Activated CD4-positive, CD25-positive, alpha-beta regulatory T cell treated with anti-CD3 and anti-CD28 coated beads, Interleukin-2, amount 50 U/mL, for 24 hours (primary cell): ENCODE data around the gene WHRN.

Source experiments
- ATAC-seq, 2 donors: fragments of 150-1000 bp; cut with Tn5 transposase; one replicate each; pipeline ENCODE4 v1.10.0; 2021; ENCODE audit warnings: mild to moderate bottlenecking in 1 of 2, moderate library complexity in 1 of 2

WHRN gene

DNA sequence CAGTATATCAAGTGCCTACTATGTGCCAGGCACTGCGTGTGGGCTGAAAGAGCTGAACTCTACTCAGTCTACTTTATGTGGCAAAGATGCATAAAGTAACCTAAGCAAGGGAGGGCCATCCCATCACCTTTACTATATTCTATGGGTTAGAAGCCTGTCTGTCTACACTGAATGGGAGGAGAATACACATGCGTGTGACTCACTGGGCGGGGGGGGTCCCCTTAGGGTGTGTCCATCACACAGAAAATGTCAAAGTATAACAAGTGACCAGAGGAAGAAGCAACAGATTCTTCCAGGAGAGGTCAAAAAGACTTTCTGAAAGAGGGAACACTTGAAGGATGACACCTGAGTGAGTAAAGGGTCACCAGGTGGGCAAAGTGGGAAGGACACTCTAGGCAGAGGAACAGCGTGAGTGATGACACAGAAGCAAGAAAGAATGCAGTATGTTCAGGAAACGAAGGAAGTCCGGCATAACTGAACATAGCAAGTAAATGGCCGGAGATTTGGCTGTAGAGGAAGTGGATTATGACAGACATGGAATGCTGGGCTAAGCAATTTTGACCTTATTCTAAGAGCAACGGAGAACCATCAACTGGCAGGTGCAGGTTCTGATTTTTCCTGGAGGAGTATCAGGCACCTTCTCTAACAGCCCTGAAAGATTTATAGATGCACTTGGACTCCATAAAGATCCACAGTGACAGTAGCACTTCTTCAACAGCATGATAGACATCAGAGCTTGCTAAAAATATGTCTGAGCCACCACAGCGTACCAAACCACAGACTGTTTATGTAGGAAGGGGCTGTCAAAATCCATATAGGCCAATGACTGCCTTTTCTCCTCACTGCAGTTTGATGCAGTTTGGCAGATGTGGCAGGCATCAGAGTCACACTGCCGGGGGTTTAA lies 8.0 kb upstream of the WHRN start:
- ATAC-seq: no peak

DNA sequence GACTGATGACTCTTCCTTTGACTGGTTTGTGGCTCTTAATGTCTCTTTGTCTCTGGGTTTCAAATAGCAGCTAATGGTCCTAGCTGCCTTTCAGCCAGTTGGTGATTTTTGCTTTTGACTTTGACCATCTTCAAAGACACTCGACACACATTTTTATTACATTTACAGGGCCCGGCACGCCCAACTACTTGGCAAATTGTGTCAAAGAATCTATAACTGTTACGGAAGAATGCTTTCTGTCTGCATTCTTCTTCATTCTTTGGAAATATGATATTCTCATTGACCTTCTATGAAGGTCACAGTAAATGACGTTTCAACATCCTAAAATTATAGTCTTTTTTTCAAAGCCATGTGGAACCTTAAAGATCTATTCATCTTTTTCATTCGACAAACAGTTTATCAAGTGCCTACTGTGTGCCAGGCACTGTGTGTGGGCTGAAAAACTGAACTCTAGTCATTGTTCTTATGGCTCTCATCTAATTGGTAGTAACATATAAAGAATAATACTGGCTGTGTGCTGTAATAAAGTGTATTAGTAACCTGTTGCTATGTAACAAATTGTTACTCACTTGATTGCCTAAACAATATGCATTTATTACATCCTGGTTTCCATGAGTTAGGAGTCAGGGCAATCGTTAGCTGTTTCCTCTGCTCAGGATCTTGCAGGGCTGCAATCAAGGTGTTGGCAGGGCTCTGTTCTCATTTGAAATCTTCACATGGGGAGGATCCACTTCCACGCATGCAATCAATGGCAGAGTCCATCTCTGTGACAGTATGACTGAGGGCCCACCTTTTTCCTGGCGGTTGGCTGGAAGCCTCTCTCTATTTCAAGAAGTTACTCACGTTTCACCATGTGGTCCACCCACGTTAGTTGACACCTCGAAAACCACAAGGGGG lies 7.0 kb upstream of the WHRN start:
- ATAC-seq: no peak

DNA sequence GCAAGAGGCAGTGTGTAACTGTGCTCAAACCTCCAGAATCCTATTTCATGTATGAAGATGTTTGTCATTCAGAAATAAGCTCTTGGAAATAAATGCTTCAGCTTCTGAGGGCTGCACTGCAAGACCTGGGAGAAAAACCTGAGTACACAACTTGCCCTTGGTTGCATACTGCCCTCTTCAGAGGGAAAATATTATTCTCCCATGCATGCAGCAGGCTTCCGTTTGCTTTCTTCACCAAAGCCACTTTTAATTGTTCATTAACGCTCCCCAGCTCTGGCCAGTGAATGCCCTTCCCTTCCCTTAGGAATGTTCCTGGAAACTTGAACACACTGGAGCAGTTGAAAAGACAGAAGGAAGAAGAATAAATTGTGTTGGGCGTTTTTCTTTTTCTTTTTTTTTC lies 2.5 kb upstream of the WHRN start:
- ATAC-seq: no peak

DNA sequence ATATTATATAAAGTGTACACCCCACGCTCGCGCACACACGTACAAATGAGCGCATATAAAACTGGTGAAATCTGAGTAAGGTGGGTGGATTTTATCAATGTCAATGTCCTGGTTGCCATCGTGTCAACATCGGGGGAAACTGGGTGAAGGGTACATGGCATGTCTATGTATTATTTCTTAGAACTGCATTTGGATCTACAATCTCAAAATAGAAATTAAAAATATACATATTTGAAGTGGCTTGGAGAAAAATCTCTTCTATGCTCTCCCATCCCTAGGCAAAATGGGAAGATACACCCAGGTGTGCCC lies 763 bp upstream of the WHRN start:
- no peak for ATAC-seq

DNA sequence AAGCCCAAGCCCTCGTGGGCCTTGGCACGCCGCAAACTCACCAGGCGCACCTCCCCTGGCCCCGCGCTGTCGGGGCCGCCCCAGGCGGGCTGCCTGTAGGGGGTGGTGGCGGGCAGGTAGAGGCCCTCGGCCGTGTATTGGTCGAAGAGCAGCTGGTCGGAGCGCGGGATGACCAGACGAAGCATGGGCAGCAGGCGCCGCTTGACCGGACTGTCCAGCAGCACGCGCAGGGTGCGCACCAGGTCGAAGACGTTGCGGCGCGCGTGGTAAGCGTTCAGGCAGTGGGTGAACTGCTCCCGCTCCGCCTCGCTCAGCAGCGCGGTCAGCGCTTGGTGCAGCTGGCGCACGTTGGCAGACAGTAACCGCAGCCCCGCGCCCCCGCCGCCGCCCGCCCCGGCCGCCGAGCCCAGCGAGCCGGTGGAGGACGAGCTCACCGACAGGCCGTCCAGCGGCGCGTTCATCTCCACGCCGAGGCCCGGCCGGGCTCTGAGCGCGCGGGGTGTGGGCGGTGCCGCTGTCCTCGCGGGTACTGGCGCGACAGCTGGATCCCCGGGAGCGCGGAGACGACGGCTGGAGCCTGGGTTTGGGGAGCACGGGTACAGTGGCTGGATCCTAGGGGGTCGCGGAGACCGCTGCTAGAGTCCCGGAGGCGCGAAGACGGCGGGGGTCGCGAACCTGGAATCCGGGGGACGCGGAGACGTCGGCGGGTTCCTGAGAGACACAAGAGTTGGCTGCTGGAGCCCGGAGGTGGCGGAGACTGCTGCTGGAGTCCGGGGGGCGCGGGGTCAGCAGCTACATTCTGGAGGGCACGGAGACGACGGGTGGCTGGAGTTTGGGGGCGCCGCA lies 709 bp downstream of the WHRN start:
- ATAC-seq: peak; percentile 21 to 27

DNA sequence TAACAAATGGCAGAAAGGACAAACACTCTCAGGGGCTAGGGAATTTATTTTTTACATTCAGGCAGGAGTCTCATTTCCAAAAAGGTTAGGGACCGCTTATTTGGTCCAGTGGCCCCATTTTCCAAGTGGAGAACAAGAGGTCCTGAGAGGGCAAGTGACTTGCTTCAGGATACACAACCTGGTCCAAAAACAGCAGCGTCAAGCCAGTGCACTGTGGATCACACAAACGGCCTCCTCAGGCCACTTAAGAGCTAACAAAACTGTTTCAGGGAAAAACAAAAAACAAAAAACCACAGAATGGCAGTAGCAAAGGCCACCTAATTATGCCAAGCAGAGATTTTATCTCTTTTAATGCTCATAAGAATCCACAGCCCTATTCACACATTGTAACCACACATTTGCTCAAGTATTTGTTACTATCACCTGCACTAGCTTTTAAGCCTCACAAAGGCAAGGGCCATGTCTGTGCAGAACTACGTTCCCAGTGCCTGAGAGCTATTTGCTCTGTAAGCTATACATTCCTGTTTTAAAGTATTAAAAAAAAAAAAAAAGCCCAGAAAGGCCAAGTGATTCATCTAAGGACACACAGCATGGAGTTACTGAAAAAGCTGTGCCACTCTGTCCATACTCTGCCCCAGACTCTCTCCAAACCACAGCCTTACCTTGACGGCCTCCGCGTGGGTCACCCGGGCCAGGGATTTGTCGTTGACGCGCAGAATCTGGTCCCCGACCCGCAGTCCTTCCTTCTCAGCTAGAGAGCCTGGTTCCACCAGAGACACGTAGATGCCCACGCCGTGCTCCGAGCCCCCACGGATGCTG lies 1.5 kb downstream of the WHRN start:
- no peak for ATAC-seq

DNA sequence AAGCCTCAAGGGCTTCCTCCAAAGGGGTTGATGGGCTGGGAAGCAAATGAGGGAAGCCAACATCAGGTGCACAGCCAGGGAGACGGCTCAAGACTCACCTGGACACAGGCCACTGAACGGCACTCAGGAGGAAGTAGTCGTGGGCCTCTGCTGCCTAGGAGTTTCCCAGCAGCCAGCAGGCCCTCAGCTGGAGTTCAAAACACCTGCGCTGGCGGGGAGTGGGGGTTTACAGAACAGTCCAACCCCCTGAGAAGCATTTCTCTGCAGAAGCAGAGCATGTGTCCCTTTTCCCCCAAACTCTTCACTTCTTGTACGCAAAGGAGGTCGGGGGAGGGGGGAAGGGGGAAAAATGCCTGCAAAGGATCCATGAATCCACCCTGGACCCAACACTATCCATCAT lies 2.3 kb downstream of the WHRN start:
- ATAC-seq: no peak

DNA sequence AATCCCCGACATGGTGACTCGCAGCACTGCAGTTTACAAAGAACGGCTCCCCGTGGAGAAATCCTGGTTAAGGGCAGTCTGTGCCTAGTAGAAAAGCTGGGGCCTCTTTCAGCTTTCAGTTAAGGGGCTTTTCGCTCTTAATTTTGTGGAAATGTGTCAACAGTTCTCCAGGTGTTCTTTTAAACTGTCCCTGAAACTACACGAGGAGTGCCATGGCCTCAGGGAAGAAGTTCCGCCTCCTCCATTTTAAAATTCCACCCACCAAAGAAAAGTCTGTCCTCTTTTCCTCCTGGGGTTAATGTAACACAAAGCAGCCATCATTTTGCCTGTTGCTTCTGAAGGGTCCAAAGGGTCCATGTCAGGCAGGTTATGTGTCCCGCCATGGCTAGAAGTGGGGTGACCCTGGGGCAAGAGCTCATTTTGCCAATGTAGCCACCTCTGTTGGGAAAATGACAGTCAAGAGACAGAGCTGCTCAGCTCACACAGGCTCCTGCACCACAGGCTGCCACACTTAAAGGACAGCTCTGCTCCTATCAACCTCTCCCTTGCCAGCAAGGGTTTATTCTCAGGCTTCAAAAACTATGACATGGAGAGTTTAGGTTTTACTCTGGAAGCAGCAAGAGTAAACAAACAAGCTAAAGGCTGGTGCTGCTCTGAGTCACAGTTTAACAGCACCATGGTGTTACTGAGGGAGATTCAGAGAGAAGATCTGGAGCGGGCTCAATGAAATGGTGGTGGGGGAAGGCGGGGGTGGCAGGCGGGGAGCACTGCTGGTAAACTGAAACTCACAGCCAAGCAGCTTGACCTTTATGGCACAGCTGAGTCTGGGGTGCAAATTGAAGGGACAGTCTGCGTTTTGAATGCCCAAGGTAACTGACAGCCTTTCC lies 3.2 kb downstream of the WHRN start:
- ATAC-seq: peak in 1 of 2 donors; percentile 21

DNA sequence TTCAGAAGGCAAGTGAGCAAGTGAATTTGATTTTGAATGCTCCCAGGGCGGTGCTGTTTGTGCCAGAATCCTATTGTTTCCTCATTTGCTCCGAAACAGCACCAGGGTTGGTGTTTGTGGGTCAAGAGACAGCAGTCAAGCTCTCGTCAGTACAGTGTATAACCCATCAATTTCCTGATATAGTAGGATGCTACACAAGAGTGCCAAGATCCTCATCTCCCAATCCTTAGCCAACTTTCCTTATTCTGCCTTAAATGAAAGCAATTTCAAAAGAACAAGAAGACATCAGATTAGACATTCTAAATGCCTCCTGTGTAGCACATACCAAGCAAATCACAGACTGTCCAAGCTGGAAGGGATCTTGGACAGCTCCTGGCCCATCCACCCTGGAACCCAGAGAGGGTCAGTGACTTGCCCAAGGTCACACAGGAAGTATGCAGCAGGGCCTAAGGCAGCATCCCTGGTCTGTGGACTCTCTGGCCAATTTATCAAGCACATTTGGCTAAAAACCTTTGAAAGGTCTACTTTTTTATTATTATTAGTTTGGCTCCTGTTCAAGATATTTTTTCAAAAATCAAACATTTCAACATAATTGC lies 4.5 kb downstream of the WHRN start:
- no peak for ATAC-seq

DNA sequence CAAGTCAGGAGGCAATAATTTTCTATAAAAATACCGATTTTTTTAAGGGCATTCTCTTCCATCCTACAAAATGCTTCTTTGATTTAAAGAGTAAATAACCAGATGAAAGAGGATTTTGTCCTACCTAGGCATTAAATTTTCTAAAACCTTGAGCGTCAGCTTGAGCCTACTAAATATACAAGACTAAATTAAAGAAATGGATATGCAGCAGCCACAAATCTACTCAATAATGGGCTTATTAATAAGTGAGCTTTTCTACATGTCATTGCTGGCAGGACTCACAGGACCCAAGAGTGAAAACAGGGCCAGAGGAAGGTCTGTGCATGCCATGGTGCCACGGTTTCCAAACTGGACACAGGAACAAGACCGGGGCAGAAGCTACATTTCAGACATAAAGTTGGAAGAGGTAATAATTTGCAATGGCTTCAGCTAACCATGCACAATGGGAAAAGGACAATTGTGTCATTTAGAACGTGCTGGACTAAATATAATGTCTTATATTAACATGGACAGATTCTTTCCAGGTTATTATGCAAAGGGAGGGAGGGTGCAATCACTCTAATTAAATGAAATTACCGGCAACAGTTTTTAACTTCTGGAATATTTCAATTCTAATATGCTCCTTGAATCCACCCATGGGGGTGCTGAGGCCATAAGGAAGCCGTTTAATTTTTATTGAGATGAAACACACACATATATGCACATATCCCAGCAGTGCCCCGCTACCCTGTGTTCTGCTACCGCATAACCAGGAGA lies 5.2 kb downstream of the WHRN start:
- ATAC-seq: no peak

DNA sequence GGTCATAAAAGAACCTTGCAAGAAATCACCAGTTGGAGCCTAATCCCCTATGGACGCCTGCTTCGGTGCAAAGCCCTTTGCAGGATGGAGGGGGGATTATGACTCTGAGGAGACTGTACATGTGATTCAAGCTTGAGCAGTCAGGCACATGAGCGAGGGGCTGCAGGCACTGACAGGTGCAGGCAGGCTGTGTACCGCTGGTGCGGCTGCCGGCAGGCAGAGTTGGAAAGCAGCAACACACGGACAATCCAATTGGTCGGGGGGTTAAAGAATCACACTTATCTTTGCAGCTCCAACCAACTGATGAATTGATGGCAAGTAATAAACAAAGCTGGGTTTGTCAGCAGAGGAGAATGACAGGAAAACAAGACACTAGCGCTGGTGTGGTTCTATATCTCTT lies 5.7 kb downstream of the WHRN start:
- no peak for ATAC-seq

DNA sequence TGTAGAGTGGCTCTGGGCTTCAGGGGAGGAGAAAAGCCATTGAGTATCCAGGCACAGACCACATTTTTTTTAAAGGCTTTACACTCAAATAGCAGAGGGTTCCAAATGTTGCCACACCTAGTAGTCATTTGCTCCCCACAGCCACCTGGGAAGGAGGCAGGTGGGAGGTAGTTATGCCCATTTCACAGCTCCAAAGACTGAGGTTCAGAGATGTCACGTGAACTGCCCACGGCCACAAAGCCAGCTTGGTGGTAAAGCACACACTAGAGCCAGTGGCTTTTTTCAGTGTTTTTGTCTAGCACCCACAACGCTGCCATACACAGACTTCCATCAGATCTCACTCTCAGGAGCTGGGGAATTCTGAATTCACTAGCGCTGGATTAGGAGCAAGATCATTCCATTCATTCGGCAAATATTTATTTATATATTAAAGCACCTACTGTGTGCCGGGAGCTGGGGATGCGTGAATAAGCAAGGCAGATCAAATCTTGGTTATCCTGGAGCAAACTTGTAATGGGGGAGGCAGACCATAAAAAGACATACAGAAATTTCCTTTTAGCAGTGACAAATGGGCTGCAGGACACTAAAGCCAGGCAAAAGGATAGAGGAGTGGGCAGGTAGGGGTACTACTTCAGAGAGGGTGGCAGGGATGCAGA lies 7.4 kb downstream of the WHRN start:
- no peak for ATAC-seq

DNA sequence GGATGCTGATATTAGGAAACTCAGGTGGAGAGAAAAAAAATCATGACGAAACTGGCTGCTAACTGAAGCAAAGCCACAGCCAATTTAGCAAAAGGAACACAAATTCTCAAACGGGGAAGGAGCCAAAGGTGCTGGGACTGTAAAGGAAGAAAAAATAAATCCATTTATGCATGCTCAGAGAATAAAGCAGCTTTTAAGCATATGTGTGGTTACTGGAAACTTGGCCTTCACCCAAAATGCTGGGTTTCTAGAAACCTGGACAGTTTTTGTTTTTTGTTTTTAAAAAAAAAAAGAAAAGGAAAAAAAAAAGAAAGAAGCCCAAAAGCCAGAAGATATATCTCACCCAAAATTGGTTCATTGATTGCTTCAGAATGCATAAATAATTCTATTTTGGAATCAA lies 8.0 kb downstream of the WHRN start:
- ATAC-seq: no peak

DNA sequence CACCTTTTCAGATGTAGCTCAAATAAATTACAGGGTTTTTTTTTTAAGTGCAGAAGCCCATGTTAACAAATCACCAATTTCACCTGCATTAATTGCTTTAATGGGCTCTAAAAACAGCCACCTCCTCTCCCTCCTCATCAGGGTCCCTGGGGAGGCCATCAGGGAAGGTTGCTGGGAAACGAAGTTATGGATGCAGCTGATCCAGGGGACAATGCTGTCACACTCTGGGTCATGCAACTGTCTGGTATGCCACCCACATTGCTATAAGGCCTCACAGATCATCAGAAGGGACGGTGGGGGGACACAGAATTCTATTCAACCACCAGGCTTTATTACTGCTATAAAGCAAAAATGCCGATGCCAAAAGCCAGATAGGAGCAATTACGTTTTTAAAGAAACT lies 9.3 kb downstream of the WHRN start:
- ATAC-seq: no peak

DNA sequence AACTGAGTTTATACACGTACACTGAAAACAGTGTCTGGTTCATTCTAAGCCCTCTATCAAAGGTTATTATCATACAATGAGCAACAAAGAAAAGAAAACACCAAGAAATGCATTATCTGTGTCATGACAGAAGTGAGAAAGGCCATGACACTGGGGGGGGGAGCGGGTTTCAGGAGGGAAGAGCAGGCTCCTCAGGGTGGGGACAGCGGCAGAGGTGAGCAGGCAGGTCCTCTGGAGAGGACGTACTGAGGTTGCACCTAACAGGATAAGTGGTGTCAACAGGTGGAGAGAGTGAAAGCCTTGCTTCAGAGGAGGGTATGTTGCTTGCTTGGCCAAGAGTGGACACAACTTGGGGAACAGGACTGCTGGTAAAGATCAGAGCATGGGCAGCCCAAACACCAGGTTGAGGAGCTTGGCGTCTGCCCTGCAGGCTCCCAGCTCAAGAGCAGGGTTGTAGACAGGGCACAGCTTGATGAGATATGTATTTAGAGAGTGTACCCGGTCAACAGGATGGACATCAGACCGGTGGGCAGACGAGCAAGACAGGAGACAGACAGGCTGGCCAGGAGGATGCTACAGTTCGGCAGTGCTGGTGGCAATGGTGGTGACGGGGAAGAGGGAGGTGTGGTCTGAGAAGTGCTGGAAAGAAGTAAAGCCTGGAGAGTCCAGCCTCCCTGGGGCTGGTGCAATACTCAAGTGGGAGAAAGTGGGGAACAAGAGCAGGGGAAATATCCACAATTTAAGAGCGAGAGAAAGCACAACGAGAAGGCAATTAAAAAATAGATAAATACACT lies 10.3 kb downstream of the WHRN start:
- ATAC-seq: no peak

DNA sequence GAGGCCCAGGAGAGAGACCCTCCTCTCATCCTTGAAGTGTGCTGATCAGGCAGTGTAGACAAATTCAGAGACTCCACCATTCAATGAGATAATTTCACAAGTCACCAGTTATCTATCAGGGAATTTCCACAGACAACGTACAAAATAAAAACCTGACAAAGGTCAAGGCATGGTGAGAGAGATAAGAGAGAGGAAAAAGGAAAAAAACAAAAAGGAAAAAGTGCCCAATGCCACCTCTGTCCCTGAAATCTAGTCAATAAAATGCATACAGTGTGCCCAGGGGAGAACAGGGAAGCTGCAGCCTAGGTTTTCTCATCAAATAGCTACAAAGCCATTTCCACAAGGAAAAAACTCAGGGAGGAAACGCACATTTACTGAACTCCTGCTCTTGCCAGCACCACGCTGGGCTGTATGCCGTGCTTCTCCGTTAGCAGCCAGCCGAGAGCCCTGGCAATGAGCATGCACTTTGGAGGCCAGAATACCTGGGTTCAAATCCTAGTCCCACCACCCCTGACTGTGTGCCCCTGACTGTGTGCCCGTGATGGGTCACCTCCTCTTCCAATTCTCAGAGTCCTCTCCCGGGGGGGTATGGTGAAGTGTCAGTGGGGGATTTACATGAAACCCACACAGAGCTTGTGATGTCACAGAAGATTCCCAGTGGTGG lies 11.6 kb downstream of the WHRN start:
- ATAC-seq: peak in 1 of 2 donors; percentile 48

DNA sequence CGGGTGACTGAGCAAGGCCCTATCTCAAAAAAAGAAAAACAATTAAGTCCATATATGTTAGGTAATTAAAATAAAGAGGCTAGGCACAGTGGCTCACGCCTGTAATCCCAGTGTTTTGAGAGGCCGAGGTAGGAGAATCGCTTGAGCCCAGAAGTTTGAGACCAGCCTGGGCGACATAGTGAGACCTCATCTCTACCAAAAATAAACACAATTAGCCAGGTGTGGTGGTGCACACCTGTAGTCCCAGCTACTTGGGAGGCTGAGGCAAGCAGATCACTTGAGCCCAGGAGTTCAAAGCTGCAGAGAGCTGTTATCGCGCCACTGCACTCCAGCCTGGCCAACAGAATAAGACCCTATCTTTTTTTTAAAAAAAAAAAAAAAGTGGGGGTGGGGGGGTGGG lies 12.3 kb downstream of the WHRN start:
- ATAC-seq: no peak

DNA sequence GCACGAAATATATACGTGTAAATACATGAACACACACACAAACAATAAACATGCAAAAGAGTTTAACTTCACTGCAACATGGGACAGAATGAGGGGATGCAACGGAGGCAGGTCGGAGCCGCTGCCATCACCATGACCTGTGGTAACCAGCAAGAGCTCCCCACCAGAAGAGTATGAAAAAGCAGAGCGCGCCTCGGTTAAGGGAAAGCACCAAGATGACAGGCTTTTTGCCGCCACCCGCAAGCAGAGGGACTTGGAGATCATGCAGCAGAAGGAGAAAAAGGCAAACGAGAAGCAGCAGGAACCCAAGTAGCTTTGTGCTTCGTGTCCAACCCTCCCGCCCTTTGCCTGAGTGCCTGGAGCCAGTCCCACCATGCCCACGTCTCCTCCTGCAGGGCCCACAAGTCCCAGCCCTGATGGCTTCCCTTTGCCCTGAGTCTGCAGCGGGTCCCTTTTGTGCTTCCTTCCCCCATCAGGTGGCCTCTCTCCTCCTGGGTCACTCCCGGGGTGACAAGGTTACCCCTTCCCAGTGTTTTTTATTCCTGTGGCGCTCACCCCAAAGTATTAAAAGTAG lies 13.8 kb downstream of the WHRN start:
- ATAC-seq: no peak
